Measurements from ENCODE around the gene SLC38A2.

The SLC38A2 gene

GRCh38 chr12:46383654-46384450, 11.3 kb upstream of the SLC38A2 start (continued):
- TF ChIP-seq PBX3 (CRISPR knock-in tag; IDR thresholded peaks at IDR 0.05) = no peak
- TF ChIP-seq BCL11B (tag by site-specific recombination; IDR thresholded peaks at IDR 0.05; ENCODE audit: low read depth) = peak; percentile 54; the same call in 1 of the 2 replicates
- no peak for TF ChIP-seq ELK4 (IDR thresholded peaks at IDR 0.05; ENCODE audit: borderline replicate concordance, low read depth, low read length)
- TF ChIP-seq ZSCAN5A (tag by site-specific recombination; IDR thresholded peaks at IDR 0.05) = no peak
- TF ChIP-seq ZNF610 (tag by site-specific recombination; IDR thresholded peaks at IDR 0.05; ENCODE audit: borderline replicate concordance) = no peak
- peak; percentile 32; the same call in 1 of the 2 replicates for TF ChIP-seq BCL11A (tag by site-specific recombination; IDR thresholded peaks at IDR 0.05; ENCODE audit: low read depth)
- no peak for TF ChIP-seq ZNF416 (tag by site-specific recombination; IDR thresholded peaks at IDR 0.05)
- TF ChIP-seq ZNF133 (tag by site-specific recombination; IDR thresholded peaks at IDR 0.05) = no peak
- TF ChIP-seq ZSCAN30 (tag by site-specific recombination; IDR thresholded peaks at IDR 0.05) = no peak
- no peak for TF ChIP-seq ZNF514 (tag by site-specific recombination; IDR thresholded peaks at IDR 0.05)
- no peak for TF ChIP-seq ZNF169 (tag by site-specific recombination; IDR thresholded peaks at IDR 0.05)
- no peak for TF ChIP-seq ZNF510 (tag by site-specific recombination; IDR thresholded peaks at IDR 0.05; ENCODE audit: insufficient replicate concordance)
- no peak for TF ChIP-seq ZNF132 (tag by site-specific recombination; IDR thresholded peaks at IDR 0.05; ENCODE audit: borderline replicate concordance)
- TF ChIP-seq ZNF10 (tag by site-specific recombination; IDR thresholded peaks at IDR 0.05) = no peak
- TF ChIP-seq ZNF155 (tag by site-specific recombination; IDR thresholded peaks at IDR 0.05) = no peak
- TF ChIP-seq KLF8 (tag by site-specific recombination; IDR thresholded peaks at IDR 0.05) = peak; percentile 70
- TF ChIP-seq ZNF701 (tag by site-specific recombination; IDR thresholded peaks at IDR 0.05) = no peak
- no peak for TF ChIP-seq ZNF549 (tag by site-specific recombination; IDR thresholded peaks at IDR 0.05)
- TF ChIP-seq ZNF513 (tag by site-specific recombination; IDR thresholded peaks at IDR 0.05) = no peak
- no peak for TF ChIP-seq HOXC10 (CRISPR knock-in tag; IDR thresholded peaks at IDR 0.05)
- no peak for TF ChIP-seq ZNF837 (tag by site-specific recombination; IDR thresholded peaks at IDR 0.05)
- peak; percentile 82 for TF ChIP-seq ZXDB (tag by site-specific recombination; IDR thresholded peaks at IDR 0.05)
- TF ChIP-seq ZNF302 (tag by site-specific recombination; IDR thresholded peaks at IDR 0.05; ENCODE audit: low read depth) = no peak
- no peak for TF ChIP-seq ZNF558 (tag by site-specific recombination; IDR thresholded peaks at IDR 0.05)
- TF ChIP-seq ZNF202 (tag by site-specific recombination; IDR thresholded peaks at IDR 0.05; ENCODE audit: borderline replicate concordance) = no peak
- TF ChIP-seq ZBTB1 (tag by site-specific recombination; IDR thresholded peaks at IDR 0.05) = no peak
- no peak for TF ChIP-seq ZFP3 (tag by site-specific recombination; IDR thresholded peaks at IDR 0.05; ENCODE audit: low read depth)
- no peak for TF ChIP-seq ZNF704 (tag by site-specific recombination; IDR thresholded peaks at IDR 0.05)
- TF ChIP-seq INSM2 (tag by site-specific recombination; IDR thresholded peaks at IDR 0.05) = 0 out of 2 replicates have a peak, but pooled peaks have one; percentile 49
- TF ChIP-seq ZNF280C (tag by site-specific recombination; IDR thresholded peaks at IDR 0.05) = no peak
